Skeletal muscle cell (primary cell): ENCODE data around the gene LAMTOR4.

ENCODE experiments used
- DNase-seq: peaks from one replicate; pipeline ENCODE4 v3.0.0-alpha.2; 2010; ENCODE audit warnings: low read depth
- H3K4me3 ChIP-seq: 2 replicates; pipeline ENCODE4 v1.5.1; 2011; ENCODE audit warnings: low read depth, mild to moderate bottlenecking, control low read depth, low read length, moderate library complexity

LAMTOR4 gene

GRCh38 chr7:100148225-100148558 is 526 bp upstream of the LAMTOR4 start:
- H3K4me3 ChIP-seq = peak overlapping the region; percentile 98
- no peak for DNase-seq

- no peak for DNase-seq
- H3K4me3 ChIP-seq = no peak overlapping the region
These were observed 3.7 kb downstream of the LAMTOR4 start for GRCh38 chr7:100152404-100152803.

- no peak for DNase-seq
- H3K4me3 ChIP-seq = no peak overlapping the region
These were observed 4.4 kb downstream of the LAMTOR4 start for GRCh38 chr7:100152937-100153666.

GRCh38 chr7:100153708-100154535 is 5.2 kb downstream of the LAMTOR4 start:
- no peak for DNase-seq
- H3K4me3 ChIP-seq = no peak overlapping the region

- no peak overlapping the region for H3K4me3 ChIP-seq
These were observed 6.2 kb downstream of the LAMTOR4 start for GRCh38 chr7:100154651-100155491.

GRCh38 chr7:100155553-100156317 is 7.0 kb downstream of the LAMTOR4 start:
- no peak overlapping the region for H3K4me3 ChIP-seq

More at GRCh38 chr7:100154651-100155491, 6.2 kb downstream of the LAMTOR4 start:
- DNase-seq = no peak

GRCh38 chr7:100156331-100157068 is 7.8 kb downstream of the LAMTOR4 start:
- no peak overlapping the region for H3K4me3 ChIP-seq
- DNase-seq = no peak

More at GRCh38 chr7:100155553-100156317, 7.0 kb downstream of the LAMTOR4 start:
- no peak for DNase-seq

GRCh38 chr7:100157069-100157333 is 8.3 kb downstream of the LAMTOR4 start:
- DNase-seq = no peak
- H3K4me3 ChIP-seq = no peak overlapping the region

GRCh38 chr7:100157334-100158228 is 8.9 kb downstream of the LAMTOR4 start:
- DNase-seq = peak; percentile 15
- peak overlapping the region; percentile 76 for H3K4me3 ChIP-seq

GRCh38 chr7:100158229-100159098 is 9.7 kb downstream of the LAMTOR4 start, which contains the start of gene TRAPPC14:
TRAPPC14 (minus strand) TSS chr7:100158723; CDS start chr7:100158499, 224 bp downstream.
- peak within 1 kb of the TSS; percentile 76 for H3K4me3 ChIP-seq
- DNase-seq = peak; percentile 41

- no peak for DNase-seq
- peak overlapping the region; percentile 76 for H3K4me3 ChIP-seq
These were observed 10.4 kb downstream of the LAMTOR4 start for GRCh38 chr7:100159099-100159623.

GRCh38 chr7:100160067-100160466 is 11.3 kb downstream of the LAMTOR4 start:
- DNase-seq = no peak

GRCh38 chr7:100163006-100163531 is 14.4 kb downstream of the LAMTOR4 start:
- H3K4me3 ChIP-seq = no peak overlapping the region
- no peak for DNase-seq

More at GRCh38 chr7:100160067-100160466, 11.3 kb downstream of the LAMTOR4 start:
- H3K4me3 ChIP-seq = no peak overlapping the region

- no peak for DNase-seq
- no peak overlapping the region for H3K4me3 ChIP-seq
These were observed 15.2 kb downstream of the LAMTOR4 start for GRCh38 chr7:100163871-100164270.

- no peak for DNase-seq
- H3K4me3 ChIP-seq = no peak overlapping the region
These were observed 17.7 kb downstream of the LAMTOR4 start for GRCh38 chr7:100166317-100166940.
